ENCODE data around the gene TLE5.
"Not testable (repeated sequence)": the region's sequence is repeated elsewhere in the genome, so short reads cannot be mapped to it uniquely, and the experiment has no call there.

Gene TLE5

DNA sequence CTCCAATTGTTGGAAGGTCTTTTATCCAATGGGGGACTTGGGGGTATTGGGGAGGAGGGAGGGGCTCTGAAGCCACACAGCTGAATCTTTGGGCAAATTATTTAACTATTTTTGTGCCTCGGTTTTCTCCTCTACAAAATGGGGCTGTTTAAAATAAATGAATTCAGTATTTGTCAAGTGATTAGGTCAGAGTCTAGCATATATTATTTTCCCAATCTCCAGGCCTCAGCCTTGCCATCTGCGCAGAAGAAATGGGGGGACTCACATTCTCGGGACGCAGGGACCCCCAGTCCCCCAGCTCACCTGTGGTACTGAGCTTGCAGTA is 1.5 kb downstream of the TLE5 start:
- no peak for DNase-seq

DNA sequence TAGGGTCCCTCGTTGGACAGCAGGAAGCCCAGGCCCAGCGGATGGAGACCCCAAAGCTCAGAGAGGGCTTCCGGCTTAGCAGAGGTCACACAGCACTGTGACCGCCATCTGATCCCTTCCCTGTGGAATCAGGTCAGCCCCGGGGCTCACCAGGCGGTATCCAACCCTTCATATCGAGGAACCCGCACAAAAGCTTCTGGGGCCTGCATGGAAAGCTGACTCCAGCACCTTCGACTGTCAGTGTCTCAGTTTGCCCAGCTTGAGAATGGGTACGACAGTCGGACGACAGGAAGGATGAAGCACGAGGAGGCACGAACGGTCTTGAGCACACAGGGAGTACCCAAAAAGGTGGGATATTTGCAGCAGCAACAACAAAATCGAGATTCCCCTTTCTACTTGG is 2.6 kb downstream of the TLE5 start:
- DNase-seq: no peak

GRCh38 chr19:3058821-3059314 is 3.4 kb downstream of the TLE5 start:
- no peak for DNase-seq

GRCh38 chr19:3058009-3058820 is 4.1 kb downstream of the TLE5 start:
- DNase-seq: no peak

DNA sequence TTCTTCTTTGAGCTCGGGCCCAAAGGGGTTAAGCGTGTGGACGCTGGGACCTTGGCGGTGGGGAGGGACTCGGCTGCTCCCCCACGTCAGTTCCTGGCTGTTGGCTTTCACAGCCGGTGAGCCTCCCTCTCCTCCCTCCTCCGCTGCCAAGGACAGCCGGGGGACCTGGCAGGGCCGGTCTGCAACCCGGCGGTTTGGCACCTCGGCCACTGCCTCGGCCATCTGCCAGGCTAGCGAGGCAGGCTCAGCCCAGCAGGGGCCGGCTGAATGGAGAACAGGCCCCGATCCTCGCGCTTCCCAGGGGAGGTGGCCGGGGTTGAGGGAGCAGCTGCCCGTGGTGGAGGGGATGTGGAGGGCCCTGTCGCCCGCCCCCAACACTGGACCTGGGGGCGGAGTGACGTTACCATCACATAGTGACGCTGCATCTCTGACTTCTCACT is 5.0 kb downstream of the TLE5 start:
- DNase-seq: no peak

GRCh38 chr19:3056417-3057088 is 5.7 kb downstream of the TLE5 start:
- DNase-seq: no peak

- DNase-seq: no peak
Measured at GRCh38 chr19:3055741-3056416, 6.4 kb downstream of the TLE5 start.

GRCh38 chr19:3054972-3055740 is 7.1 kb downstream of the TLE5 start:
- DNase-seq: no peak

DNA sequence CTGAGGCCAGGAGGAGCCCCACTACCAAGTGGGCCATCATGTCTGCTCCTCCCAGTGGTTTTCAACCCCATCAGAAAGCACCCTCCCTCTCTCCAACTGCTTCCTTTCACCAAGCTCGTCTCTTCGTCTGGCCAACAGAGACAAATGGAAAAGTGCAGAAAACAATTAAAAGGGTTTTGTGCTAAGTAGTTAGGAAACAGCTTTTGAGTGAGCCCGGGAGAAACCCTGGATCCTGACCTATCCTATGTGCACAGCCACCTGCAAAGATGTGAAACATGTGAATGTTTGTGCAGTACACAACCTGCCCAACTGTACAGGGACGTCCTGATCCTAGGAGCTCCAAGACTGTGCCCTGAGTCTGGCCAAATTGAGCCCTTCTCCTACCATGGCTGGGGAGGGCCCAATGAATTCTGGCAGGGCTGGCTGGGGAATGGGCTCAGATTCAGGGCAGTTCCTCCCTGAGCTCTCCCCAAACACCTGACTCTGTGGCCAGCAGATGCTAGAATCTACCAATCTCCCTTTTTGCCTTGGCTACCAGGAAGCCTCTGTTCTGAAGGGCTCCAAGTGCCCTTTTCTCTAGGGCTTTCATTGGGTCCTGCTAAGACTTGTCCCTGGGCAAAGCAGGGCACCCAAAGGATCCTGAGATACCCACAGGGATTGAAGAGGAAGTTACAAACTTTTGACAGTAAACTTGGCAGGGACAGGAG is 7.9 kb downstream of the TLE5 start:
- no peak for DNase-seq

GRCh38 chr19:3053780-3054179 is 8.5 kb downstream of the TLE5 start:
- no peak for DNase-seq

GRCh38 chr19:3053218-3053621 is 9.1 kb downstream of the TLE5 start:
- no peak for DNase-seq

- not testable (repeated sequence) for DNase-seq
Measured at GRCh38 chr19:3050016-3050415, 12.3 kb downstream of the TLE5 start.

DNA sequence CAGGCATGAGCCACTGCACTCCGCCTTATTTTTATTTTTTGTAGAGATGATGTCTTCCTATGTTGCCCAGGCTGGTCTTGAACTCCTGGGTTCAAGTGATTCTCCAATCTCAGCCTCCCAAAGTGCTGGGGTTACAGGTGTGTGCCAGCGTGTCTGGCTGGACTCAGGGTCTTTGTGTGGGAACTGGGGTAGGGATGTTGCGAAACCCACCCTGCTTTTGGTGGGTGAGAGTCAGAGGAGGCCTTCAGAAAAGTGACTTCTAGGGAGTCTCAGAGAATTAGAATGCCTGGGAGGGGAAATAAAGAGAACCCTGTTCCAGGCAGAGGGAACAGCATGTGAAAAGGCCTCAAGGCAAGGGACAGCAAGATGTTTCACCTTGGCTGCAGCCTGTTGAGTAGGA is 13.2 kb downstream of the TLE5 start:
- DNase-seq: no peak

DNA sequence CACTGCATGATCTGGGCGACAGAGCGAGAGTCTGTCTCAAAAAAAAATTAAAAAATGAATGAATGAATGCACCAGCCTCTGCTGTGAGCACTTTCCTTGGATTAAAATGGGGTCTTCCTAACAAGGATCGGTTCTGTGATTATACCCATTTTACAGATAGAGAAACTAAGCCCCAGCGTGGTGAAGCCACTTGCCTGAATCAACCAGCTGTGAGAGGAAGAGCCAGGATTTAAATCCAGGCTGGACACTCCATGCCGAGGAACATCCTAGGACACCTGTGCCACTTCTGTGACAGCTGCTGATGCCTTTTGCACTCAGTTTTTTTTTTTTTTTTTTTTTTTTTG is 14.1 kb downstream of the TLE5 start:
- DNase-seq: no peak

DNA sequence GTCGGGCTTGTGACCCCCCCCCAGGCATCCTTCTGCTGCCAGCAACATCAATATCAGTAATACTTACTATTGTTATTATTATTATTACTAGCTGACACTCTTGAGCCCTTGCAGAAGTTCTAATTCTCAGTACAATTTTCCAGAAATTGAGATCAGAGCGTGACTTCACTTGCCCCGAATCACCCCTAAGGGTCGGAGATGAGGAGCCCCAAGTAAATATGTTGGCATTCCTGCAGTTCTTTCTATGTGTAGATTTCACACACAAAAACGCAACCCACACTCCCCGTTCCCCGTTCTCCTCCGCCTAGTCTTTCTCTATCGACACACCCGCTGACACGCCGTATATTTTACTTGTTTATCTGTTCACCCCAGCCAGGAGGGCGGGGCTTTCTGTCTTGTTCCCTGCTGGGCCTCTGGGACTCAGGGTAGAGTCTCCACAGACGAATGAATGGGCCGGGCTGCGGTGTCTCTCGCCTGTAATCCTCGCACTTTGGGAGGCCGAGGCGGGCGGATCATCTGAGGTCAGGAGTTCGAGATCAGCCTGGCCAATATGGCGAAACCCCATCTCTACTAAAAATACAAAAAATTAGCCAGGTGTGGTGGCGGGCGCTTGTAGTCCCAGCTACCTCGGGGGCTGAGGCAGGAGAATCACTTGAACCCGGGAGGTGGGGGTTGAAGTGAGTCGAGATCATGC is 14.7 kb downstream of the TLE5 start:
- DNase-seq: peak; percentile 63 to 72

DNA sequence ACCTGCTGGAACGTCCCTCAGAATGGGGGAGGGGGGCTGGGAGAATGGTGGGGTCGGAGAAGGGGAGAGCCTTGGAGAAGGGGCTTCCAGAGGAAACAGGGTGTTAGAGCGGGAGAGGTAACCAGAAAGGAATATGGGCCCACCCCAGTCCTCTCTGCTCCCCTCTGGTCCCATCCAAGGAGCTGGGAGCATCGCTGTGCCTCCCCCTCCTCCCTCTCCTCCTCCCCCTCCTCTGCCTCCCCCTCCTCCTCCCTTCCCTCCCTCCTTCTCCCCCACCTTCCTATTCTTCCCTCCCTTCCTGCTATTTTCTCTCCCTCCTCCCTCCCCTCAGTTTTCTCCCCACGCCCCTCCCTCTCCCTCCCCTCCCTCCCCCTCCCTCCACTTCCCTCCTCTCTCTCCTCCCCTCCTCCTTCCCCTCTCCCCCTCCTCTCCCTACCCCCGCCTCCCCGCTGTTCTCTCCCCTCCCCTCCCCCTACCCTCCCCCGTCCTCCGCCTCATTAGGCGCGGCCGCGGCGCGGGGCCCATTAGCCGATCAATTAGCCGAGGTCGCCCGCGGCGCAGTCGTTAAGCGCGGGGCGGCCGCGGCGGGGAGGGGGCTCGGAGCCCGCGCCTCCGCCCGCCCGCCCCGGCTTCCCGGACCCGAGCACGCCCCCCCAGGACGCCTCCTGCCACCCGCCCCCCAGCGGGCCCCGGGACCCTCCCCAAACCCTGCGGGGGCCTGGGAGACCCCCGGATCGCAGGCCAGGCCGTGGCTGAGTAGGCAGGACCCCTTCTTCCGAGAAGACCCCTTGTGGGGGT is 15.4 kb downstream of the TLE5 start:
- peak in 1 of 2 donors; percentile 48 for DNase-seq

DNA sequence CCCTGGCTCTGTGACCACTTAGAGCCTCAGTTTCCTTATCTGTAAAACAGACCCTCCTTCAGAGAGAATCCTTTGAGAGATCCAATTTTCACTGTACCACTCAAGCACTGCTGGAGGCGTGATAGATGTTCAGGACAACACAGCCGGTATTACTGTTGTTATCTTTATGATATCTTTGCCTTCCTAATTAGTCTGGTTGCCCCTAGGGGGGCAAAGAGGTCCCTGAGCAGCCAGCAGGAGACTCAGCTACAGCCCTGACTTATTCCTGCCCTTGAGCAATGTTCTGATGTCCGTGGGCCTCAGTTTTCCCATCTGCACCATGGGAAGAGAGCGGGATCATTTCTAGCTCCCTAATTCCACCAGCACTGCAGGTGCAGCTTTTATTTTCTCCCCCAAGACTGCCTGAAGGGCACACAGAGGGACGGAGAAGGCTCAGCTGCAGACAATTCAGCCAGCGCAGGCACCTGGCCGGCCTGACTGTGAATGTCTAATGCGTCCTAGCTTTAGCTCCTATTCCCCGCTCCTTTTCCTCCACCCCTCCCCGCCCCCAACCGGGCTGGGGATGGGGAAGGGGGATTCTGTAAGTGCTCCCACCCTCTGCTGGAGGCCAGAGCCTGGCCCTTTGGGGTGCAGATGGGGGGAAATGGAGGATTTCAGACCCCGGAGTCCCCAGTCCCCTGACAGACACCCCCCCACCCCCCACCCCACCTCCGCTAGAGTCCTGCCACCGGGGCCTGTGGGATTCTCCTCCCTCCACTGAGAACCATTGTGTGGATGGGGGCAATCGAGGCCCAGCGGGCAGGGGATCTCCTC is 16.2 kb downstream of the TLE5 start:
- no peak for DNase-seq

DNA sequence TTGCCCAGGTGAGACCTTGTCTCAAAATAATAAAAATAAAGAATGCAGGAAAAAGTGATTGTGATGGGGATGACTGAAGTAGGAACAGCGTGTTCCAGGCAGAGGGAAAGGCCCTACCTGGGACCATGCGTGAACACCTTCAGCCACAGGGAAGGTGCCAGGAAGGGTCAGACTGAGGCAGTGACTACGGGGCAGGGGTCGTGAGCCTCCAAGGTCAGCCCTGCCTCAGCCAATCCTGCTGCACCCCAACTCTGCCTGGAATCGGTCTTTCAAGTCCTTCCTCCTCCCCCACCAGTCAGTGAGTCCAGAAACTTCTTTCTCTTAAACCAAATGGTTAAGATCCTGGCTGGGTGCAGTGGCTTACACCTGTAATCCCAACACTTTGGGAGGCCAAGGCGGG is 17.1 kb downstream of the TLE5 start:
- no peak for DNase-seq

- DNase-seq: no peak
Measured at GRCh38 chr19:3042621-3043267, 19.6 kb downstream of the TLE5 start.
